Fibroblast of the conjunctiva (primary cell): Measurements from ENCODE around the gene LEPR.
"Not testable (repeated sequence)": the region's sequence is repeated elsewhere in the genome, so short reads cannot be mapped to it uniquely, and the experiment has no call there.

Source experiments
- DNase-seq: peaks from one replicate; pipeline ENCODE4 v3.0.0-alpha.2; 2010; ENCODE audit warnings: low read depth

Gene LEPR

GRCh38 chr1:65435987-65436386, 15.5 kb downstream of the LEPR start:
- no peak for DNase-seq

- DNase-seq: no peak
These were observed 17.1 kb downstream of the LEPR start for GRCh38 chr1:65437616-65438015.

DNA sequence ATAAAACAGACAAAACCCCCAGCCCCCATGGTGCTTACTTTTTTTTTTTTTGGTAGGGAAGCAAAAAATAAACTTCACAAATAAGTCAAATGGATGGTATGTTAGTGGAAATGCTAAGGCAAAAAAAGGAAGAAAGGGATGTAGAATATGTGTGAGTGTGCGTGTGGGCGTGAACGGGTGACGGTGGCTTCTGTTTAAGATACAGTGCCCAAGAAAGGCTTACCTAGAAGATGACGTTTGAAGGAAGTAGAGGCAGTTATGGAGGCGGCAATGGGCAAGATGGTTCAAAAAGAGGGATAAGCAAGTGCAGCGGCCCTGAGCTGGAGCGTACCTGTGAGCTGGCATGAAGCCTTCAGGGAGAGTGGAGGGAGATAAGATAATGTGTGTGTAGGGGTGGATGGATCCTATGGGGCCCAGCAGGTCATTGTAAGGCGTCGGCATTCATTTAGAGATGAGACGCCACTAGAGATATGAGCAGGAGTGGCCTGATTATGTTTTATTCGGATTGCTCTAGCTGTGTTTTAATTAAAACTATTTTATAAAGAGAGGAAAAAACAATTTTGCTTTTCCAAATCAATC, 19.9 kb downstream of the LEPR start:
- no peak for DNase-seq

DNA sequence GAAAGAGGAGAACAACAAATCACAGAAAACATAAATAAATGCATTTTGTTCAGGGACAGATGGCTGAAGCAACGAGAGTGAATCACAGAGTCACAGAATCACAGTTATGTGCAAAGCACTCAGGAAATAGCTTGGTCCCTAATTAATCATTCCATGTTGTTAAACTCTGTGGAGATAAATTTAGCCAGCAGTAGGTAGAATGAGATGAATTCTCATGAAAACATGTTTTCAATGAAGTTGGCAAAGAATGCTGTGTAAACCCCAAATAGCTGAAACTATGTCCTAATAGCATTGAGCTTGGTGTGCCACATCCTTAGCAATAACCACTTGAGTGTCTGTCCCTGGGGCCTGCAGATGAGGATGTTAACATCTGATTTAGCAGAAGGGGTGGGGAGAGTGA, 20.4 kb downstream of the LEPR start:
- no peak for DNase-seq

GRCh38 chr1:65441464-65441863, 21.0 kb downstream of the LEPR start:
- DNase-seq: no peak

DNA sequence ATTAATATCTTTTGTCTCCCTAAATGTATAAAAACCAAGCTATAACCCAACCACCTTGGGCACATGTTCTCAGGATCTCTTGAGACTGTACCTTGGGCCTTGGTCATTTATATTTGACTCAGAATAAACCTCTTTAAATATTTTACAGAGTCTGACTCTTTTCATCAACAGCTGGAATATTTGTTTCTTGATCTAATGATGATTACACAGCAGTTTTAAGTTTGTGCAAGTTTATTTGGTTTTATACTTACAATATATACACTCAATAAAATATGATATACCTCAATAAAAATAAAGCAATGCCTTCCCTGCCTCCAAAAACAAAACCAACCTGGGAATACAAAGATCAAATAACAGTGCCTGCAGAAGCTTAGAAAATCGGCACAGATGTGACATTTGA, 22.0 kb downstream of the LEPR start:
- DNase-seq: no peak

DNA sequence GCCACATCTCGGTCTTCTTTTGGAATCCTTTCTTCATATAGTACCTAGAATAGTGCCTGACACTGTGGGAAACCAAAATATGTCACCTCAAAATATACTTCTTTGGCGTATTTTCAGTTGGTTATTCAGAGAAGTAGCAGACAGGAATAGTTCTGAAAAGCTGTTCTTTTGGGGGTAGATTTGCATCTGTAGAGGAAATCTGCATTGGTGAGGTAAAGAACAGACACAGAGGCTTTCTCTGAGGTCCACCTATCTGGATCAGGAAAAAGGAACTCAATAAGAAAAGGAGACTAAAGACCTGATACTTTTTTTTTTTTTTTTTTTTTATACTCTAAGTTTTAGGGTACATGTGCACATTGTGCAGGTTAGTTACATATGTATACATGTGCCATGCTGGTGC, 23.2 kb downstream of the LEPR start:
- no peak for DNase-seq

DNA sequence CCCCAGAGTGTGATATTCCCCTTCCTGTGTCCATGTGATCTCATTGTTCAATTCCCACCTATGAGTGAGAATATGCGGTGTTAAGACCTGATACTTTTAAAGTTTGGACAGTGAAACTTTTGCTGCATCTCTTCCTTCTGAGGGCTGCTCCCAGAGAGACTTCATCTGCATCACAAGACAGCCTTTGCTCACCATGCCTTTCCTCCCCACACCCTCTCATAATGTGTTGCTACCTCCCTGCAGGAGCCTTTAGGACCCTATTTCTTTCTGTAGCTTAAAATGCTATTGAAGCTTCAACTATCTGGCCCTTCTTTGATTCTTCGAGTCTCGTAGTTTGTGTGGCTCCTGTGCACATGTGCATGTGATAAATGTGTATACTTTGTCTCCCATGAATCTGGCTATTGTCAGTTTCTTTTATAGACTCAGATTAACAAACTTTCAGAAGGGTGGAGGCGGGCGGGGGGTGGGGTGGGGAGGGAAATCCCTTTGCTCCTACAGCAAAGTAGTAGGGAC, 23.7 kb downstream of the LEPR start:
- DNase-seq: no peak

GRCh38 chr1:65445837-65446236, 25.4 kb downstream of the LEPR start:
- no peak for DNase-seq

DNA sequence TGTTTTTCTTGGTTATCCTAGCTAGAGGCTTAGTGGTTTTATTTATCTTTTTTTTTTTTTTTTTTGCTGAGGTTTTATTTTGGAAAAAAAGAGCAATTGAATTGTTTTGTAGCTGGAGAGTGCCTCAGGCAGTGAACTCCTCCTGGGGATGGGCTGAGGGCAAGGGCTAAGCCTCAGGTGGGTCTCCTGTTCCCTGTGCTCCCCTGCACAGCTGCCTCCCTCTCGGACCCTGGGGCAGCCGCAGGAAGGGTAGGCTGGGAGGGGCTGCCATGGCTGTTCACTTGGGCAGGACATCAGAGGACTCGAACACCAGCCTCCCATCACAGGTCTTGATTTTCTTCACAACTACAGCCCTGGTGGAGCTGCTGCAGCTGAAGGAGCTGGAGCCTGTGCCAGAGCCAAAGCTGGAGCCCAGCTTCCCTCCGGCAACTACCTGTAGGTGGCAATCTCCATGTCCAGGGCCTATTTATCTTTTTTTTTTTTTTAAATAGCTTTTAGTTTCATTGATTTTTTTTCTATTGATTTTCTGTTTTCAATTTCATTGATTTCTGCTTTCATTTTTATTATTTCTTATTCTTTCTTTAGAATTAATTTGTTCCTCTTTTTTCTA, 28.9 kb downstream of the LEPR start:
- no peak for DNase-seq

GRCh38 chr1:65455678-65456077, 35.2 kb downstream of the LEPR start:
- DNase-seq: not testable (repeated sequence)

DNA sequence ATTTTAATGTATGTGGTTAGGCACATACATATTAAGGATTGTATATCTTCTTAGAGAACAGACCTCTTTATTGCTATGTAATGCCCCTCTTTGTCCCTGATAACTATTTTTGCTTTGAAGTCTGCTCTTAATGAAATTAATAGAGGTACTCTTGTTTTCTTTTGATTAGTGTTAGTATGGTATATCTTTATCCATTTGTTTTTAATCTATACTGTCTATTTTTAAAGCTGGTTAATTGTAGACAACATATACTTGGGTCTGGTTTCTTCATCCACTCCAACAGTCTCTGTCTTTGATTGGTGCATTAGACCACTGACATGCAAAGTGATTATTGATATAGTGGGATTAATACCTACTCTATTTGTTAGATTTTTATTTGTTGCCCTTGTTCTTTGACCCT, 36.0 kb downstream of the LEPR start:
- no peak for DNase-seq

DNA sequence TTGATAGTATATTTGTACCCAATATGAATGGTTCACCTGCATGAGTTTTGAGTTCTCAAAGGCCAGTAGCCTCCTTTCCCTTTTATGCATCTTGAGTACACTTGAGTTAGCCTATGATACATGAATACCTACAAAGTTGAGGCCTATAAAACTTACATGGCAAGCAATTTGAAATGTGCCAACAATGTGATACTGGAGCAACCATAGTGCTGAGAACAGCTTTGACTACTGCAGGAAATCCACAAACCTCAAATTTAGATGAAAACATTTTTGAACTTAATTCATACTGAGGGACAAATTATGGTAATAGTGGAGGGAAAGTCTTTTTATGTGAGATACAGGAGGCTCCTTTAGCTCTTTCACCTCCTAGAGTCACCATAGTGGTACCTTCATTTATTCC, 37.4 kb downstream of the LEPR start:
- no peak for DNase-seq

DNA sequence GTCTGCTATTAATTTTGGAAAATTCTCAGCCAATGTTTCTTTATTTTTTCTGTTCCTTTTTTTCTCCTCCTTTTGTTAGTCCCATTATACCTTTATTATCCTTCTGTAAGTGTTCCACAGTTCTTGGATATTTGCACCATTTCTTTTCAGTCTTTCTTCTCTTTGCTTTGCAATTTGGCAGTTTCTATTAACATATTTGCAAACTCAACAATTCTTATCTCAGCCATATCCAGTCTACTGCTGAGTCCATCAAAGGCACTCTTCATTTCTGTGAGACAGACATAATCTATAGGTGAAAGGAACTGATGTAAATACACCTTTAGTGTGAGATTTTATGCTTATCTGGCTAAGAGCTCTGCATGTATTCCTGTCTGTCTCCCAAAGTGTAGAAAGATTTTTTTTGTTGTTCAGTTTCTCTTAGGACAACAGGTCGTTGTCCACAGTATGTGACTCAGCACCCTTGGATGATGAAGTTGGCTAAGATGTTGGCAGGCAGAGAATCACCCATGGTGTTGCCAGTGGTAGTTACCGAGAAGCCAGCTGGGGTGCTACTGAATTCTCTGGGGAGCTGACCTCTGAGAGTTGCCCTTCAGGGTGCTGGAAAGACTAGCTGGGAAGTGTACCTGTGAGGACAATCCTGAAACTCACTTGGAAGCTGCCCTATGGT, 38.4 kb downstream of the LEPR start:
- no peak for DNase-seq

GRCh38 chr1:65459397-65459768, 38.9 kb downstream of the LEPR start:
- DNase-seq: no peak

DNA sequence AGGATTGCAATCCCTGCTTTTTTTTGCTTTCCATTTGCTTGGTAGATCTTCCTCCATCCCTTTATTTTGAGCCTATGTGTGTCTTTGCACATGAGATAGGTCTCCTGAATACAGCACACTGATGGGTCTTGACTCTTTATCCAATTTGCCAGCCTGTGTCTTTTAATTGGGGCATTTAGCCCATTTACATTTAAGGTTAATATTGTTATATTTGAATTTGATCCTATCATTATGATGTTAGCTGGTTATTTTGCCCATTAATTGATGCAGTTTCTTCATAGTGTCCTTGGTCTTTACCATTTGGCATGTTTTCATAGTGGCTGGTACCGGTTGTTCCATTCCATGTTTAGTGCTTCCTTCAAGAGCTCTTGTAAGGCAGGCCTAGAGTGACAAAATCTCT, 45.4 kb downstream of the LEPR start:
- not testable (repeated sequence) for DNase-seq

DNA sequence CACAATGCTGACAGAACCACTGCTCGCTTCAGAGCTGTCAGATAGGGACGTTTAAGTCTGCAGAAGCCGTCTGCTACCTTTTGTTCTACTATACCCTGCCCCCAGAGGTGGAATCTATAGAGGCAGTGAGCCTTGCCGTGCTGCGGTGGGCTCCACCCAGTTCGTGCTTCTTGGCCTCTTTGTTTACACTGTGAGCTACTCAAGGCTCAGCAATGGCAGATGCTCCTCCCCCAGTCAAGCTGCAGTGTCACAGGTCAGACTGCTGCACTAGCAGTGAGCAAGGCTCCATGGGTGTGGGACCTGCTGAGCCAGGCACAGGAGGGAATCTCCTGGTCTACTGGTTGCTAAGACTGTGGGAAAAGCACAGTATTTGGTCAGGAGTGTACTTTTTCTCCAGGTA, 47.1 kb downstream of the LEPR start:
- no peak for DNase-seq

DNA sequence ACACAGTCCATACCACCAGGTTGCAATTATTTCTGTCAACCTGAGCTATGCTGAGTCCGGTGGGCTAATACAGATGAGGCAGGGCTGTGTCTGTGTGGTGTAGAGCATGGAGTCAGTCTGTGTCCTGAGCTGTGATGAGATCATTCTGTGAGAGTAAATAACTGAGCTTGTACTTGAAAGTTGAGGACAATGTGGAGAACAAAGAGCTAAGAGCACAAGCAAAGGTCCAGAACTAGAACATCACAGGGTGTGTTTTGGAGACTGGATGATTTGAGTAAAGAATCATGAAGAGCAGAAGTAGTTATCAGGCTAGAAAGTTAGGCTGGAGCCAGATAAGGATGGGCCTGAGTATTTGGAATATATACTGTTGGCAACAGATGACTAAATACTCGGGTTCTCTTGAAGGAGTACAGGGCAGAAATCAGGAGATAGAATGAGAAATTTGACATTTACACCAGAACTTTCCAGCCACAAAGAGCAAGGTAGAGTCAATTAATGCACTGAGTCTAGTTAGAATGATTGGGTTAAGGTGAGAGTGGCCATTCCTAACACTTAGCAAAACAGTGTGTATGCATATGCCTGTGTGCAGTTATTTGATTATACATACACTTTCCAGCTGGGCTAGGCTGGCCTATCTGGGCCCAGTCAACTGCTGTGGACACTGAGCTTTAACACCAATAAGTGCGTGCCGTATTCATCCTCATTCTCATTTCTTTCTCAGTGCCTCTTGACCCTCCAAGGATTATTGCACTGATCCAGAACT, 48.8 kb downstream of the LEPR start:
- DNase-seq: no peak

GRCh38 chr1:65469889-65470340, 49.4 kb downstream of the LEPR start:
- peak; percentile 57 for DNase-seq
